ENCODE data around the gene CXCR6.

DNA sequence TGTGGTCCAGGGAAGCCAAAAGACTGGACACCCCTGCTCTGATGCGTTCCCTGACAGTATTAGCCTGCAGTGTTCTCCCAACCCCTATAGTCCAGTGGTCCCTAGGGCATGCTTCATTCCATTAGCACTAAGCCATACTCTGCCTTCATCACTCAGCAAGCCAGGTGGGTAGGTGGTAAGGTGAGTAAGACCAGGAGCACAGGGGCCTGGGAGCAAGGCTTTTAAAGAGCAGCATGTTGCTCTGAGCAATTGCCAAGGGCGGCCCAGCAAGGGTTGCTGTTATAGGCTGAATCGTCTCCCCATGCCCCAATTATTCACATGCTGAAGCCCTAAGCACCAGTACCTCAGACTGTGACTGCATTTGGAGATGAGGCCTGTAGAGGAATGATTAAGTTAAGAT, 11.0 kb downstream of the CXCR6 start:
- TF ChIP-seq MXI1 (conservative IDR thresholded peaks at IDR 0.05; ENCODE audit: poor library complexity, severe bottlenecking) (no peak), POLR2AphosphoS5 (IDR thresholded peaks at IDR 0.05) (no peak), TAF1 (IDR thresholded peaks at IDR 0.05; ENCODE audit: low read depth) (no peak)
- TF ChIP-seq, protein P1, sequence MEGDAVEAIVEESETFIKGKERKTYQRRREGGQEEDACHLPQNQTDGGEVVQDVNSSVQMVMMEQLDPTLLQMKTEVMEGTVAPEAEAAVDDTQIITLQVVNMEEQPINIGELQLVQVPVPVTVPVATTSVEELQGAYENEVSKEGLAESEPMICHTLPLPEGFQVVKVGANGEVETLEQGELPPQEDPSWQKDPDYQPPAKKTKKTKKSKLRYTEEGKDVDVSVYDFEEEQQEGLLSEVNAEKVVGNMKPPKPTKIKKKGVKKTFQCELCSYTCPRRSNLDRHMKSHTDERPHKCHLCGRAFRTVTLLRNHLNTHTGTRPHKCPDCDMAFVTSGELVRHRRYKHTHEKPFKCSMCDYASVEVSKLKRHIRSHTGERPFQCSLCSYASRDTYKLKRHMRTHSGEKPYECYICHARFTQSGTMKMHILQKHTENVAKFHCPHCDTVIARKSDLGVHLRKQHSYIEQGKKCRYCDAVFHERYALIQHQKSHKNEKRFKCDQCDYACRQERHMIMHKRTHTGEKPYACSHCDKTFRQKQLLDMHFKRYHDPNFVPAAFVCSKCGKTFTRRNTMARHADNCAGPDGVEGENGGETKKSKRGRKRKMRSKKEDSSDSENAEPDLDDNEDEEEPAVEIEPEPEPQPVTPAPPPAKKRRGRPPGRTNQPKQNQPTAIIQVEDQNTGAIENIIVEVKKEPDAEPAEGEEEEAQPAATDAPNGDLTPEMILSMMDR (IDR thresholded peaks at IDR 0.05; ENCODE audit: poor library complexity, severe bottlenecking): no peak

Measured in neural cell (in vitro differentiated cells).